Omental fat pad (tissue), 4 donors: Measurements from ENCODE around the gene KANK2. TPM values are rescaled to one million over a fixed set of nuclear protein-coding genes. Genes with fewer than 3 reads are reported as not detected.
A peak's percentile ranks its signal among the peaks of the same experiment; 100 is the strongest.
"Not testable (repeated sequence)": the region's sequence is repeated elsewhere in the genome, so short reads cannot be mapped to it uniquely, and the experiment has no call there.

Experiments
- ATAC-seq: fragments of 150-250 bp; one replicate; pipeline ENCODE4 v1.9.1; 2016; ENCODE audit warnings: mild to moderate bottlenecking, moderate library complexity; ENCODE audit not compliant: low FRiP score
- DNase-seq: peaks from one replicate; pipeline ENCODE4 v3.0.0-alpha.2; 2019; ENCODE audit warnings: low spot score
- CTCF ChIP-seq, 3 donors: fragments of 450-650 bp; IDR thresholded peaks; one replicate each; pipeline ENCODE4 v1.5.1; 2016 to 2017; ENCODE audit warnings: antibody characterized with exemption in 3 of 3, mild to moderate bottlenecking in 3 of 3, moderate library complexity in 2 of 3
- total RNA-seq, 4 donors: library from RNA; depleted of rRNA; stranded (reverse); fragments of >200 nt; gene quantifications; one replicate each; pipeline ENCODE4 v1.1.0, GENCODE V29; 2016

Gene KANK2
- total RNA-seq, 4 donors from 2014 or later, result 177 to 383 (median 325) TPM

DNA sequence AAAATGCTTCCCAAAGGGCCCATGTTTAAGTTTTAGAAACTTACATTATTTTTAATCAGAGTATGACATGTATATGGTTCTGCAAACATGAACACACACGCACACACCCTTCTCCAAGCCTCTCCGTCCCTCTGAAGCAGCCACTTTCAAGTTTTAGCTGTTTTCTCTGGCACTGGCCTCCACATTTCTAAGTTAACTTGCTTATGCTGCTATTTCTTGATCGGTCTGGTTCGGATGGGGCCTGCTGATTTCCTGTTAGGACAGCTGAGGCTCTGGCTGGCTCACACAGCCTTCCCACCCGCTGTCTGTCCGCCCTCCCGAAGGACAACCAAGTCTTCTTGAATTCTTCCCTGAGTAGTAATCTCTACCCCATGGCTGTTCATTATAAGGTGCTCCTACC lies 46.2 kb downstream of the KANK2 start:
- no peak for TF ChIP-seq CTCF (IDR thresholded peaks at IDR 0.05)
- DNase-seq, result no peak
- ATAC-seq, result no peak

- no peak for DNase-seq
- no peak for ATAC-seq
- no peak for TF ChIP-seq CTCF (IDR thresholded peaks at IDR 0.05)
Observed at GRCh38 chr19:11148001-11148400, 49.3 kb downstream of the KANK2 start.

GRCh38 chr19:11145536-11145924 lies 51.8 kb downstream of the KANK2 start:
- no peak for TF ChIP-seq CTCF (IDR thresholded peaks at IDR 0.05)
- ATAC-seq (no peak), DNase-seq (no peak)

DNA sequence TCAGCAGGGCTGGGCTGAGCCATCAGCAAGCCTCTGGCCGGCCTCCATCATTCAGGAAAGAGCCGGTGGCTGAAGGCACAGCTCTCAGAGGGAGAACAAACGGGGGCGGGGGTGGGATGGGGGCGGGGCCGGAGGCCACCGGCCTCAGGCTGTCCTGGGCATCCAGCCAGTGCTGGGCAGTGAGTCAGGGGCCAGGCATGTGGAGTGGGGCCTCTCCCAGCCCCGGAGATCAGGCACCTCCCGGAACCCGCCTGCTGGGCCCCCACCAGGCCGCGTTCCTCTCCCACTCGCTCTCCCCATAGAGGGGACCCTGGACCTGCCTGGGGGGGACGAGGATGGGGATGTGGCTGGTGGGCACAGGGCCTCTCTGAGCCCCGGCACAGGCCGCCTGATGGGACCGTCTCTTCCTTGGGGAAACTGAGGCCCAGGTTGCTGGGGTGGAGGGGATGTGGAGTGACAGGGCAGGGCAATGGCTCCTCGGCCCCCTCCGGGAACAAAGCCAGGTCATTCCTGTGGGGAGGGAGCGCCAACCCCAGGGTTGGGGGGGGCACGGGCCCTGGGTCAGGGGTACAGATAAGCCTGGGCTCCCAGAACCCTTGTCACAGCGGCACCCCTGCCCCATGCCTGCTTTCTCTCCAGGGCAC lies 54.7 kb downstream of the KANK2 start:
- TF ChIP-seq CTCF (IDR thresholded peaks at IDR 0.05), result no peak
- DNase-seq (peak; percentile 87), ATAC-seq (peak; percentile 77)

- DNase-seq (no peak), ATAC-seq (no peak)
- TF ChIP-seq CTCF (IDR thresholded peaks at IDR 0.05), result no peak
Observed at GRCh38 chr19:11141937-11142527, 55.3 kb downstream of the KANK2 start.

GRCh38 chr19:11140896-11141295 lies 56.4 kb downstream of the KANK2 start:
- TF ChIP-seq CTCF (IDR thresholded peaks at IDR 0.05), result no peak
- no peak for ATAC-seq
- DNase-seq, result no peak

GRCh38 chr19:11140023-11140538 lies 57.3 kb downstream of the KANK2 start:
- ATAC-seq, DNase-seq: not testable (repeated sequence)
